VCaP (cell line): ENCODE results near the gene RNF19B.

ENCODE experiments used
- H3K27ac ChIP-seq: fragments of 450-650 bp; 2 replicates; pipeline ENCODE4 v1.5.1; 2017
- TF ChIP-seq, protein P1 (sequence below): fragments of 450-650 bp; conservative IDR thresholded peaks from 2 replicates; pipeline ENCODE4 v1.5.1; 2017; ENCODE audit warnings: mild to moderate bottlenecking, moderate library complexity

RNF19B gene

DNA sequence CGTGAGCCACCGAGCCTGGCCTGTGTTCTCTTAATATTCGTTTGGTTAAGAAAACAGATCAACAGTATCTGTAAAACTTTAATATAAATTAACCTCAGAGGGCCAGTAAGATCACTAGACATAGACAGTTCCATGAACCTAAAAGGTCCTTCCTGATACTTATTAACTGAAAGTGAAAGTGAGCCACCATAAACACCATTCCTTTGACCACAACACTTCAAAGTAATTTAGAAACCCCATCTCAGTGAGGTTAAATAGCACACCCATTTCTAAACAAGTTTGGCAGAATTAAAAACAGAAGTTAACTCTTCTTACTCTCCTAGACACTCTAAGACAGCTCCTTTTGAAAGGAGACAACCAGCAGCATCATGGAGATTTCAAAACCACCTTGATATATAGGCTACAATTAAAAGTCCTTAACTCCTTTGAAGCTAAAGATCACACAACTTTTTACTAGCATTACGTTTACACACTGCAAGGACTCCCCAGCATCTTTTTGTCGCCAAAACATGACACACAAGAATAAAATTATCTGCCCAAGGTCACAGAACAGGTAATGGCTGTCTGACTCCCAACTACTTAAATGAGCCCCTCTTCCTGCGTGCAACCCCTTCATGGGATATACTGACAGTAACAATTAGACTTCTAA lies 2.2 kb downstream of the RNF19B start:
- peak overlapping the region; percentile 68 for H3K27ac ChIP-seq
- TF ChIP-seq, protein P1, sequence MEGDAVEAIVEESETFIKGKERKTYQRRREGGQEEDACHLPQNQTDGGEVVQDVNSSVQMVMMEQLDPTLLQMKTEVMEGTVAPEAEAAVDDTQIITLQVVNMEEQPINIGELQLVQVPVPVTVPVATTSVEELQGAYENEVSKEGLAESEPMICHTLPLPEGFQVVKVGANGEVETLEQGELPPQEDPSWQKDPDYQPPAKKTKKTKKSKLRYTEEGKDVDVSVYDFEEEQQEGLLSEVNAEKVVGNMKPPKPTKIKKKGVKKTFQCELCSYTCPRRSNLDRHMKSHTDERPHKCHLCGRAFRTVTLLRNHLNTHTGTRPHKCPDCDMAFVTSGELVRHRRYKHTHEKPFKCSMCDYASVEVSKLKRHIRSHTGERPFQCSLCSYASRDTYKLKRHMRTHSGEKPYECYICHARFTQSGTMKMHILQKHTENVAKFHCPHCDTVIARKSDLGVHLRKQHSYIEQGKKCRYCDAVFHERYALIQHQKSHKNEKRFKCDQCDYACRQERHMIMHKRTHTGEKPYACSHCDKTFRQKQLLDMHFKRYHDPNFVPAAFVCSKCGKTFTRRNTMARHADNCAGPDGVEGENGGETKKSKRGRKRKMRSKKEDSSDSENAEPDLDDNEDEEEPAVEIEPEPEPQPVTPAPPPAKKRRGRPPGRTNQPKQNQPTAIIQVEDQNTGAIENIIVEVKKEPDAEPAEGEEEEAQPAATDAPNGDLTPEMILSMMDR, result no peak

DNA sequence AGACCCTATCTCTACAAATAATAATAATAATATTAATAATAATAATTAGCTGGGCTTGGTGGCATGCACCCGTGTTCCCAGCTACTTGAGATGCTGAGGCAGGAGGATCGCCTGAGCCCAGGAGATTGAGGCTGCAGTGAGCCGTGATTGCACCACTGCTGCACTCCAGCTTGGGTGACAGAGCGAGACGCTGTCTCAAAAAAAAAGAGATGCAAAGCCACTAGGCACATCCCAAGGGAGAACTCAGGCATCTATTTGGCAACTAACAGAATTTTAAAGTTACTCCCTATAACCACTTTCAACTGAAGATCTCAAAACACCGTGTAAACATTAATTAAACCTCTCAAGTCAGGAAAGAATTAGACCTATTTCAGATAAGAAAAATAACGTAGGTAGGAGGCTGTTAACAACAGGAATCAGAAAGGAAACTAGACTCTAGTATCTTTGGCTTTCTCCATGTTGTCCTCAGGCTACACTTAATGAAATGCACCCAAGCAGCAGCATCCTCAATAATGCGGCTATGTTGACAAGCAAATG lies 3.7 kb downstream of the RNF19B start:
- TF ChIP-seq, protein P1, result no peak
- no peak overlapping the region for H3K27ac ChIP-seq

DNA sequence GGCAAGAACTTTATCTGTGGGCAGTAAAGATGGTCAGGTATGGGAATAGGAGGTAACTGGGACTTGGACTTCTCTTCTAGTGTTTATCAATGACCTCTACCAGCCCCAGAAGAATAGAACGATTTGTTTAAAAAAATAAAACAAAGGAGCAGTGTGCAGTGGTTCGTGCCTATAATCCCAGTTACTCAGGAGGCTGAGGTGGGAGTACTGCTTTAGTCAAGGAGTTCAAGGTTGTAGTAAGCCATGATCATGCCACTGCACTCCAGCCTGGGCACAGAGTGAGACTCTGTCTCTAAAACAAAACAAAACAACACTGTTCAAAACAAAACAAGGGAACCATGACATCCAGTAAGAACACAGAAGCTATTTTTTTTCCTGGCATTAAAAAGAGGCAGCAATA lies 4.3 kb downstream of the RNF19B start:
- TF ChIP-seq, protein P1, result no peak
- no peak overlapping the region for H3K27ac ChIP-seq

DNA sequence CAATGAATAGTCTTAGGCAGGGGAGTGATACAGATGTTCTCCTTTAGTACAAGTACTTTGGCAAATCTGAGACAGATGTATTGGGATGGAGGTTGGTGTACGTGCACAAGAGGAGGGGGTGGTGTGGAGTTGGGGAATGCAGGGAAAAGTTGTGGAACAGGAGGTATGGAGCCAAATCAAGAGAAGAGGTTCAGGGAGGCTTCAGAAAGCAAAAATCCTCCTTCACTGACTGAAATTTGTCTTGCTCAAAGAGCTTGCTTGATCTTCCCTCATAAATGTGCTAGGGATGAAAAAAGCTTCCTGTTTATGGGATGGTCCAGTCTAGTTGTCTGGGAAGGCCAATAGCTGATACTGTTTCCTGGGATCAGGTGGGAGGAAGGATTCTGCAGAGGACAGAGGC lies 5.8 kb downstream of the RNF19B start:
- H3K27ac ChIP-seq, result no peak overlapping the region
- TF ChIP-seq, protein P1, result no peak

DNA sequence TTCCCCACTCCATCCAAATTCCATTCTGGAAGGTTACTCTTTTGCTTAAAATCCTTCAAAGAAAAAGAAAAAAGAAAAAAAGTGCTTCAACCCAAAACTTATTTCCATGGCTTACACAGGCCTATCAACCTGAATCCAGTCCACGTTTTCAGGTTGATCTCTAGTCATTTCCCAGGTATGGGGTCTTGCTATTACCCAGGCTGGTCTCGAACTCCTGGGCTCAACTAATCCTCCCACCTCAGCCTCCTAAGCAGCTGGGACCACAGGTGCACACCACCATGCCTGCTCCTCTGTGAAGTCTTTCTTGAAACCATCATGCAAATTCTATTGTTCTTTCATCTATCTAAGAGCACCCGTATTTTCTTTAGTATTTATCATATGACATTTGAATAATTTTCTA lies 7.6 kb downstream of the RNF19B start:
- no peak overlapping the region for H3K27ac ChIP-seq
- TF ChIP-seq, protein P1, result no peak

DNA sequence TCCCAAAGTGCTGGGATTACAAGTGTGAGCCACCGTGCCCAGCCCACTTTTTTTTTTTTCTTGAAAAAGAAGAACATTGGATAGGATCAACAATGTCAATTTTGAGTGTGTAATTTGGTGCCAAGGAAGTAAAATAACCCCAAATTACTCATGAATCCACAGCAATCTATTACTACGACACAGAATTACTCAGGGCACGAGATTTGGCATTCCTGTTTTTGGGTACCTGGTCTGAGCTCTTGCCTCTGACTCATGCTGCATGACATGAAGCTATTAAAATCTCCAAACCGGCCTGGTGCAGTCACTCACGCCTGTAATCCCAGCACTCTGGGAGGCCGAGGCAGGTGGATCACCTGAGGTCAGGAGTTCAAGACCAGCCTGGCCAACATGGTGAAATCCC lies 10.4 kb downstream of the RNF19B start:
- H3K27ac ChIP-seq, result no peak overlapping the region
- TF ChIP-seq, protein P1, result no peak

DNA sequence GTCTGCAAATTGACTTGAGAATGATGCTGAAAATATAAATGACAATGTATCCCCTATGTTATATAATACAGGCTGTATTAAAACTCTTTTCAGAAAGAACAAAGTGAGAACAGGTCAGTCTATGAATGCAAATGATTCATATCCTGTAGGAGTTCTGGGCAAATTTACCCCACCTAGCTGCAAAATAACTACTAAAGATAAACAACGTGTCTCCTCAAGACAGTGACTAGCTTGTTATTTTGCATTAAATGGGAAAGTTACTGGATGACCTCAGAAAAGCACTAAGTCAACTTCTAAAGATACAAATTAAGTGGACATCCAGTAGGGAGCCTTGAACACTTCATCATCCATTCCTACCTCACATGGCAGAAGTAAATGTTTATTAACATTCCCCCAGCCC lies 11.1 kb downstream of the RNF19B start:
- TF ChIP-seq, protein P1, result no peak
- no peak overlapping the region for H3K27ac ChIP-seq
